HG03520 (cell line): Measurements from ENCODE around the gene DLX5.

ENCODE experiments used
- ATAC-seq: cut with Tn5 transposase; IDR thresholded peaks from one replicate; pipeline ENCODE4 v1.9.1; 2021; ENCODE audit warnings: mild to moderate bottlenecking, moderate library complexity; ENCODE audit not compliant: unreplicated experiment

The DLX5 gene

DNA sequence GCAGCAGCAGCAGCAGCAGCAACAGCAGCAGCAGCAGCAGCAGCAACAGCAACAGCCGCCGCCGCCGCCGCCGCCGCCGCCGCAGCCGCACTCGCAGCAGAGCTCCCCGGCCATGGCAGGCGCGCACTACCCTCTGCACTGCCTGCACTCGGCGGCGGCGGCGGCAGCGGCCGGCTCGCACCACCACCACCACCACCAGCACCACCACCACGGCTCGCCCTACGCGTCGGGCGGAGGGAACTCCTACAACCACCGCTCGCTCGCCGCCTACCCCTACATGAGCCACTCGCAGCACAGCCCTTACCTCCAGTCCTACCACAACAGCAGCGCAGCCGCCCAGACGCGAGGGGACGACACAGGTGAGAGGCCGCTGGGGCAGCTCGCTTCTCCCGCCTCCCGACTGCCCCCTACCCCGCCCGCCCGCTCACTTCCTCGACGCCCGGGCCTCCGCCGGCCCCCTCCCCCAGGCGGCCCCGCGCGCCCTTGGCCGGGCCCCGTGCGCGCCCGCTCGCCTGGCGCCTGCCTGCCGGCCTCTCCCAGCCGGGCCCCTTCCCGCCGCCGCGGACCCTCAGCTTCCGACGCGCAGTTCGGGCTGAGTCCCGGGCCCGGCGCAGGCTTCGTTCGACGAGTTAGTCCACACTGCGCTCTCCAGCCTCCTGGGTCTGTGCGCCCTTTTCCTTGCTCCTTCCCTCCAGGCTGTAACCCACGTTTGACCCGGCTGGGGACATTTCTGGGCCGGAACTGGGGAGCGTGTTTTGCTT, 18.4 kb downstream of the DLX5 start:
- ATAC-seq: peak; percentile 50

GRCh38 chr7:97005183-97006054, 19.2 kb downstream of the DLX5 start, which contains the start of gene DLX6:
DLX6 (plus strand) TSS chr7:97005553; CDS start chr7:97005978, 425 bp downstream.
- no peak for ATAC-seq

DNA sequence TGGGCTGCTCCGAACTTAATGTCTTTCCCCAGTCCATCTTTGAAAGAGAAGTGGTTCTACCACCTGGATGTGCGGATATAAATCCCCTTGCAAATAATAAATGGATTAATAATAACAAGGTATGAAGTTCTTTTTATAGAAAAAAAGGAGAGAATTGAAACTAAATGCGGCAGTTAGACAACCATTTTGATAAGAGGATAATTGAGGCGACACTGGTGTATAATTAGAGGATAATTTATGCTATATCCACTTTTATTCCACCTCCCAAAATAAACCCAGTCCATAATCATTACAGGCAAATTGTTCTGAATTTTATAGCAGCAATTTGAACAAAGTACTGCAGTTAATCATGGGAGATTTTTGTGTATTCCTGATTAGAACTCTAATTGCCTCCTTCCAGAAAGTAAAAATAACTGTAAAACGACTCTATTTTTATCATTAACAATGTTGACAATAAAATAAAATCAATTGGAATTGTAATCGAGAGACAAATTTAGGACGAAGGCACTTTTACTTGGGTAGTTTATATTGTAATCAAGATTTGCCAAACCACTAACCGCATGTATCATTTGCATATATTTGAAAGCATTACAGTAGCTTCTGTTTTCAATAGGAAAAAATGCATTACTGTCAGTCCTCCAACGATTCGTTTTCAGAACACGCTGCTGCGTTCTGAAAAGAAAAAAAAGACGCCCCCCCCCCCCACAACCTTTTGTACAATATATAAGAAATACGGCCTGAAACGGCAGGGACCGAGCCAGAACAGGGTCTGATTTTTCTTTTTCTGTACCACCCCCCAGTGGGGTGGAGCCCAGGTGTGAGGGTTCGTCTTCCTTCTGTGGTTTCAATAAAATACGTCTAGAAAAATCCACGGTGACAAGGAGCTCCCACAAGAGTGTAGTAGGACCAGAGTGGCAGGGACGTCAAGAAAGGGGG, 20.1 kb downstream of the DLX5 start:
- no peak for ATAC-seq

DNA sequence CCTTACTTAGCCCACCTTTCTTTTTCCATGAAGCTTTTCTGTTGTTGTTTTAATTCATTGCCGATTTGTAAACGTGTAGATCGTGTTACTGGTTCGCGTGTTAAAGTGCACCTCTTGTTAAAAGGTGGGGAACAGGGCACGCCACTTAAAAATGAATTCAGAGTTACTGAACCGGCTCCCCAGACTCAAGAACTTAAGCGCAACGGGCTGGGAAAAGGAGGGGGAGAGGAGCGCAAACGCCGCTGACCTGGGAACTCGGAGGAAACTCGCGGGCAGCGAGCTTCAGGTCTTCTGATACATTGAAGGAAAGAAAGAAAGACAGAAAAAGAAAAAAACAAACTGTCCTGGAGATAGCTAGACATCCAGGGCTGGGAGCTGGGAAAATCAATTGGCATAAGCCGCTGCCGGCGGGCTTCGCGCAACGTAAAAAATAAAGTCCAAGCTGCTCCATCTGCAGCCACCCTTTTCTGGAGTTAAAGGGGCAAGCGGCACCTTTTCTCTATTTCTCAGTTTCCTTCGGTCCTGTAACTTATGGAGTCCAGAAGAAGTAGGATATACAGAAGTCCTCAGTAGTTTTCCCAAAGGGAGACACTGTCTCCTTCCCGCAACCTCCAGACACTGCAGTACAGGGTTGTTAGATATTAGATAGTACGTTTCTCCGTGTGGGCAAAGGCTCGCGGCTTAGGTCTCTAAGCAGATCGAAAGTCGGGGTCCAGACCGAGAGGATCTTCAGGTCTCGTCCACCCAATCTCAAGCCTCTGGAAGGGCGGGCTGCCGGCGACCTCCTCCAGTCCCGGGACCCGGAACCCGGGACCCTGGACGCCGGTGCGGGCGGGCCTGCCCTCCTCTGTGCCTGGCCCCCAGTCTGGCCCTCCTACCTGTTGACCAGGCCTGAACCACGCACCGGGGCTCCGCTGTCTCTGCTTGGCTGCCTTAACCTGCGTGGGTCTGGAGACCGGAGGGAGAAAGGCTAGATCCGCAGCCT, 21.1 kb downstream of the DLX5 start:
- no peak for ATAC-seq

DNA sequence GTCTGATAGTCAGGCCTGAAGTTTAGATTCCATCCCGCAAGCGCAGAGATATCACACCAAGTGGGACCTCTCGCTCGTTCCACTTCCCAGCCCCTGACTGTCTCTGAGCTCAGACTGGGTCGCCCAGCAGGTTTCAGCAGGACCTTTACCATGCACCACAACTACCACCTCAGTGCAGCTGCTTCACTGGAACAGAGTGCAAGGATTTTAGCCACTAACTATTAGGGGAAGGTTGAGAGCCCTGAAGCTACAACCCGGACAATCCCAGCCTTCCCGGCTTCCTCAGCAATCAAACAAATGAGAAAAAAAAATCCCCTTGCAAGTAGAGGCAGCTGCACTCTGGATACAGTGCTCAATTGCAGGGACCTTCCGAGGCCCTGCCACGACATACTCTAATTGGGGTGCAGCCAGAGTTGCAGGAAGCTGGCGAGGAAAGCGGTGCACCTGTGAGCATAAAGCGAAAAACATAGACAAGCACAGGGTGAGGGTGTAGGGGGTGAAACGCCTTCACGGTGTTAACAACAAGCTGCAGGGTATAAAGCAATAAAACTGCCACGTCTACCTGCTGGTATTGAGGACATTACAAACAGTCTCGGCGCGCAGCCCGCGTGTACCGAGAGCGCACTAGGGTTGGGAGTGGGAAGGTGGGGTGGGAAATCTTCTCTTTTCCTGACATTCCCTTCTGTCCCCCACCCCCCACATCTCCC, 21.9 kb downstream of the DLX5 start:
- ATAC-seq: no peak

DNA sequence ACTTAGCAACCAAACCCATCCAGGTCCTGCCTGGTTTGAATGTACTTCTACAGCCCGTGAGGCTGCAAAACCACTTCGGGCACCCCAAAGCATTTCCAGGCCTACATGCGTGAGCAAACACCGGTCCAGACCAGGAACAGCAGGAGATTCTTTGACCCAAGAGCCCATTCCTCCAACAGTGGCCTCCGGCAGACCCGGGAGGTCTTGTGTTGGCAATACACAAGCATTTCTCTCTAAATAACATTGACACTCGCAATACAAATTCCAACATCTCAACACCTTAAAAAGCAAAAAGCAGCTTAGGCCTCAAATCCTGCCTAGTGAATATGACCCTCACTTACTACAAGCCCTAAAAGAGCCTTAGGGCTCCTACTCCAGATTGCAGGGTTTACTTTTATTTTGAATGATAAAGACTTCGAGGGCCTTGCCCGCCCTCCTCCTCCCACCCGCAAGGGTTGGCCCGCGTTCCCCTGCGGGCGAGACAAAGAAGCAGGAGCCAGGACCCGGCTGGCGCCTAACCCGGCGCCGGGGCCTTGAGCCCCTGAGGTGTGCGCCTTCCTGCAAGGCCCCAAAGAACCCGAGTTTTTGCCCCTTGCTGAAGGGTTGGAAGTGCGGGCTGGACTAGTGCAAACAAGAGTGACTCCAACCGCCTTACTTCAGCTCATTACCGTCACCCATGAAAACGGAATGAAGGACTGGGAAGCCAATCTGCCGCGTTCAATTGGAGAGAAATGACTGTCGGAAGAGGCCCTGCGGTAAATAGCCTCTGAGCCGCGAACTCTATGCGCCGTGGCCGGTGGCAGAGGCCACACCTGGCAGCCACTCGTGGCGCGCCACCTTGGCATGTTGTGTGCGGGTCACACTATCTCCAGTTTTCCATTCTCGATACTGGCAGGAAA, 22.7 kb downstream of the DLX5 start:
- ATAC-seq: no peak

DNA sequence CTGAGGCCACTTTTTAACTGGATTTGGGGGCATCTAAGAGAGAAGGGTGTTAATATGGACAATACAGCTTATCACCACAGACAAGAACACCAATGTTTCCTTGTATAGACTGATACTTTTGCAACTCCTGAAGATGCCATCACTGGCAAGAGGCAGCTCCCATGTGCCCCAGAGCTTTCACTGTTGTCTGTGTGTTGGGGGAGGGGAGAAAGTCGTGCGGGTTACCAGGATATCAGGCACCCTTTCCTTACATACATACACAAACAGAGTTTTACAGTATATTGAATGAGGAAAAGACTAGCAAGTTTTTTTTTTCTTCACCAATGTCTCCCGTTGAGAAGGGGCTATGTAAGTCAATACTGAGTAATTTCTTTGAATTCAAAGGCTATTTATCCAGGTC, 23.4 kb downstream of the DLX5 start:
- ATAC-seq: no peak

GRCh38 chr7:96998744-96999143, 25.9 kb downstream of the DLX5 start:
- no peak for ATAC-seq

- ATAC-seq: no peak
These were observed 26.3 kb downstream of the DLX5 start for GRCh38 chr7:96998333-96998732.

DNA sequence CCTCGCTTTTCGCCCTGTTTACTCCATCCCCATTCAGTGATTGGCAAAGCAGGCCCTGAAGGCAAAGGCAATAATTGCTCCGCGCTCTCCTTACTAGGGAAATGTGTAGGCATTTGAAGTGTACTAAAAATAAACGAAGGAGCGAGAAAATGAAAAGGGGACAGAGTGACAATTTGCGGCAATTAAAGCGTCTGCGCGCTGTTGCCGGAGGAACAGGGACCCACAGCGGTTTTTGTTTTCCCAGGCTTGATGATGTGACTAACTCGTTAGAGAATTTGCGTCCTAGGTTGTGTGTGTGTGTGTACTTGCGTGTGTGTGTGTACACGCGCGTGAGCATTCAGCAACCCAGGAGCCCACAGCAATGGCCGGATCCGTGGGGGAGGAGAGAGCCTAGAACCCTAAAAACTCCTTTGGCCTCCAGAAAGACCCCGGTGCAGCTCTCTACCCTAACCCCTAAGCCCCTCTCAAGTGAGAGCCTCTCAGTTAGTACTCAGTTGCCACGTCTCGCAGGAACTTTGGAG, 27.1 kb downstream of the DLX5 start:
- no peak for ATAC-seq

DNA sequence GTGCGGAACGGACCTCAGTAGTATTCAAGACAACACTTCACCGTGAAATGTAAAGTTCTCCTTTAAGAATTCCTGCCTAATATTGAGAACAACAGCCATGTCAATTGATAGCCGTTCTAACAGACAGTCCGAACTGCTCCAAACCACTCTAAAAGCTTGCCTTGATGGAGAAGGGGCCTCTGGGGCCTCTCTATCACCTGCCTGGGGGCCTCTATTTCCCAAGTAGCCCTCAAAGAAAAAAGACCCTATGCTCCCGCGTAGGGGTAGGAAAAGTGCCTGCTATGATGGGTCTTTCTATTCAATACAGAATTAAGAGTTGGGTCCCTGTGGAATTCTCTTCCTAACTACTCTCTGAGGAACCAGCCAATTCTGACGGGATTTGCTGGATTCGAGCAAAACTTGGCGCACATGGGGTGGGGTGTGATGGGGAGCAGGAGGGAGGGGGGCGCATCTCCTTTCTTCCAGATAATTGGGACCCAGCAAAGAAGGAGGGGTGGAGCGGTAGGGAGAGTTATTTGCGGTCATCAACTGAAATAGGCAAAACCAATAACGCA, 27.6 kb downstream of the DLX5 start:
- no peak for ATAC-seq

GRCh38 chr7:96996111-96996957, 28.3 kb downstream of the DLX5 start:
- ATAC-seq: no peak

DNA sequence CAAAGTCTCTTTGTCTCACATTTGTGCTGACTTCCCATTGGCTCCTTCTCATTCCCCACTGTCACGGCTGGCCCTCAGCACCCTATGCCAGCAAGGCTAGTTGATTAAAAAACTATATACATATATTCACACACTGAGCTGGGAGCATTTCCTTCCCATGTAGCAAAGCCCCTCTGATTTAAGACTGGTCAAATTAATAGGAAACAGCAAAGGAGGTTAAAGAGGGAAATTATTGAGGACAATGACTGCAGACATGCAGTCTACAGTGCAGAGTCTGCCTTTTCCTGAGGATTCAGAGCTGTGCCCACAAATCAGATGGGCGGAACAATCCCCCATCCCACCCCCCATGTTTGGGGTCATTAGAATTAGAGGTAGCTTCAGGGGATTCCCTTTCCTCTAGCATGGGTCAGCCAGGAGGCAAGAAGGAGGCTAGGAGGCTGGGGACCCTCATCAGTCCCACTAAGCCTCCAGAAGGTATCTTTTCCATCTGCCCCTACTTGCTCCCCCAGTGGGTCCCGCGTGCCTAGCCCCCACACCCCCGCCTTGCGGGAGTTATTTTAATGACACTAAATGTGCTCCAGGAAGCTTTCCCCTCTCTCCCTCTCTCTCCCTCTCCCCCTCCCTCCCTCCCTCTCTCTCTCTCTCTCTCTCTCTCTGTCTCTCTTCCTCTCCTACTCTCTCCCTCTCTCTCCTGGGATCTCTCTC, 29.1 kb downstream of the DLX5 start:
- ATAC-seq: no peak

- ATAC-seq: no peak
These were observed 30.7 kb downstream of the DLX5 start for GRCh38 chr7:96993980-96994379.

DNA sequence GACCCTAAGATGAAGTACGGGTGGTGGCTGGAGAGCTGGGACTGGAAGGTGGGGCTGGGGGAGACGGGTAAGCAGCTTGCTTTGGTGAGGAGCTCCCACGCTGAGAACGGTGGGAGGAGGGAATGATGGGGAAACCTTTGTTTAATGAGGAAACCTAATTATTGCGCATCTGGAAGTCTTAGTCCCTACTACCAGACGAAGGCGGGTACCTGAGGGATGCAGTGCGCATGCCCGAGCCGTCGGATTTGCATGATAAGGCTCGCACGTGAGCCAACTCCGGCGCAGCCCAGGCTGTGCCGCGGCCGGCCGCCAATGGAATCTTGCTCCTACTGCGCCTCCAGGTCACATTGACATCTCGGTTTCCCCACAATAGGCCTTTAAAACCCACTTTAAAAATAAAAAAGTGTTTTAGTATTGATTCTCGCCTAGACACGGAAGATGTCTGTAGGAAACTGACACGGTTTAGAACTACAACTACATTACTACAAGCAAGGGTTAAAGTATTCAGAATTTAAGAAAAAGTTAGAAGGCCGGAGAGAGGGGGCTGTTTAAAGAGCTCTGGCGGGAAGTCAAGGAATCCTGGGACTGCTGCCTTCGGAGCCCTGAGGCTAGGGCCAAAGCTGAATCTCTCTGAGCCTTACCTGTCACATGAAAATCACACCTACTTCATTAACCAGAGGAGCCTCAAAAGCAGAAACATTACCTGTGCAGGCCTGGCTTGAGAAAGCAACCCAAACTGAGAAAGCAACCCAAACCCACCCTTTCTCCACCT, 31.4 kb downstream of the DLX5 start:
- ATAC-seq: no peak
